HG03378 (cell line): ENCODE results near the gene TBCD.

Source experiments
- ATAC-seq: cut with Tn5 transposase; IDR thresholded peaks from one replicate; pipeline ENCODE4 v1.9.1; 2021; ENCODE audit warnings: mild to moderate bottlenecking, moderate library complexity; ENCODE audit not compliant: unreplicated experiment

The TBCD gene

DNA sequence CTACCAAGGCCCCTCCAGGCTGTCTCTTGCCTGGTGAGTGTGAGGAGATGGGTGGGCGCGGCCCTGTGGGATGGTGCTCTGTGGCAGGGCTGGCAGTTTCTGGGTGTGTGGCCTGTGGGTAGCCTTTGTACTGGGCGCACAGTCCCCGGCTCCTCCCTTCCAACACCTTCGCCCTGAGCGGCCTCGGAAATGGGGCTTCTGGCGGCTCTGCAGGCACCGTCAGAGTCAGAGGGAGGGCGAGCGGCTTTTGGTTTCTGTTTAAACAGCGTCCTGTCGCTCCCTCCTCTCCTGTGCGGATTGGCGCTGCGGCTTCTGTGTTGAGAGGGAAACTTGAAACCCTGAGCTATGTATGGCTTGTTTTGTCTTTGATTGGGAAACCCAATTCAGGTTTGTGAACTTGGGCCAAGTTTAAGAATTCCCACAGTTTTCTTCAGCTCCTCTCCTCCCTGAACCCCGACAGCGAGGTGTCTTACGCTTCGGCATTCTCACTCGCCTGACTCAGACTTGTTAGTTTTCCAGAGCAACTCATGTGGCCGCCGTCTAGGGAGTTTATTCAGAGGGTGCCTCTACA is 96.2 kb downstream of the TBCD start:
- no peak for ATAC-seq

DNA sequence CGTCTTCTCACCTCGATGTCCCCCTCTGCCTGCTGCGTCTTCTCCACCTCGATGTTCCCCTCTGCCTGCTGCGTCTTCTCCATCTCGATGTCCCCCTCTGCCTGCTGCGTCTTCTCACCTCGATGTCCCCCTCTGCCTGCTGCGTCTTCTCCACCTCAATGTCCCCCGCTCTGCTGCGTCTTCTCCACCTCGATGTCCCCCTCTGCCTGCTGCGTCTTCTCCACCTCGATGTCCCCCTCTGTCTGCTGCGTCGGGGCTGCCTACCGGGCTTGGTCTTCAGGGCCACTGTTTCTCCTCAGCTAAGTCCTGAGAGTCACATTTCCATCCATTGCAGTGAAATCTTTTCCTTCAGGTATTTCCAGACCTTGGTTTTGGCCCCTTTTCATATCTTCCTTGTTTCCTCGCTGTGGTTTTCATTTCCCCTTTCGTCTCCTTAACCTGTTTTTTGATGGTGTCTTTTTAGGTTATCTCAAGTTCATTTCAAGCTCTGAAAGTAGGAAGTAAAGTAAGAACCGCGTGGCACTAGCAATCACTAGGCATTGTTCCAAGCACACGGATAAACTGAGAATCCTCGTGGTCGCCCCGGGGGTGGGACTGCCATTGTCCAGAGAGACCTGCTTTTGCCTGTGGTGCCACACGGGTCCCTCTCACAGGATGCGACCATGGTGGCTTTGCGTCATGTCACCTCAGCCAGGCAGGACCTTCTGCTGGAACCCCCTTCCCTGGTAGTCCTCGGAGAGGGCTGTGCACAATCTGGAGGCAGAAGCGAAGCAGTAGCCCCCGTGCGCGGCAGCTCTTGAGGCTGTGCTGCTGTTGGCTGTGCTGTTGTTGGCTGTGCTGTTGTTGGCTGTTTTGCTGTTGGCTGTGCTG is 97.4 kb downstream of the TBCD start:
- ATAC-seq = no peak

DNA sequence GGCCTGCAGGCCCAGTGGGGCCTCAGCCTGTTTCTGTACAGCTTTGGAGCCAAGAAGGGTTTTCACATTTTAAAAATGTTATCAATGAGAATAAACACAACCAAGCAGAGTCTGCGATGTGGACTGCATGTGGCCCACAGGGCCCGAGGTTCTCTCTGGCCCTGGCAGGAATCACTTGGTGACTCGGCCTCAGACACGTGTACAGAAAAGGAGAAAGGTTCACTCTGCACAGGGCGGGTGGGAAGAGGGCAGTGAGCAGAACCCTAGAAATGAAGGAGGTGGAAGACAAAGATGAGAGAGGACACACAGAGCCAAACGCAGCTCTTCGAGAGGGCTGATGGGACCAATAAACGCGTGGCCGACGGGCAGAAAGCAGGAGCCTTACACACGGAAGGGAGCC is 99.5 kb downstream of the TBCD start:
- ATAC-seq = no peak

DNA sequence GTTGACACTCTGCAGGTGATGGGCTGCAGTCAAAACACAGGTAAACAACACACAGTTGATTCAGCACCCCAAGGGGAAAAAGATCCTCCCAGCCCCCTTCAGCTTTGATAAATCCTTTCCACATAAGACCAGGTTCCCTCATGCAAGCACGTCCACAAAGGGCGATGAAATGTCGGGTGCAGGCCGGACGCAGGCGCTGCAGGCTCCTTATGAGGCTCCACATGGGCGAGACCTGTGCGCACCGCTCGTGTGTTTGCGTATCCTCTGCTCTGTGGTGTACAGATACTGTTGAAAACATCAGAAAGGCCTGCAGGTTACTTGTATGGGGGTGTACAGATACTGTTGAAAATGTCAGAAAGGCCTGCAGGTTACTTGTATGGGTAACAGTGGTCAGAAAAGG is 102.4 kb downstream of the TBCD start:
- no peak for ATAC-seq

DNA sequence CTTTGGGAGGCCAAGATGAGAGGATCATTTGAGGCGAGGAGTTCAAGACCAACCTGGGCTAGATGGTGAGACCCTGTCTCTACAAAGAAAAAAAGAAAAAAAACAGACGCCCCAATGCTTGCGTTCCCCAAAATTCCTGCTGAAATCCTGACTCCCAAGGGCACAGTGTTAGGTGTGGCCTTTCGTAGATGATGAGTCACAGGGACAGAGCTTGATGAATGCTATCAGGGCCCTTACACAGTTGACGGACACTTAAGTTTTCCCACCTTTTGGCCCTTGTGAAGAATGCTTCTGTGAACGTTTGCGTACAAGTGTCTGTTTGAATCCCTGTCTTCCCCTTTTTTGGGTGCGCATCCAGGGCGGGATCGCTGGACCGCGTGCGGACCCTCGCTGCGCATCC is 104.5 kb downstream of the TBCD start:
- ATAC-seq = no peak

DNA sequence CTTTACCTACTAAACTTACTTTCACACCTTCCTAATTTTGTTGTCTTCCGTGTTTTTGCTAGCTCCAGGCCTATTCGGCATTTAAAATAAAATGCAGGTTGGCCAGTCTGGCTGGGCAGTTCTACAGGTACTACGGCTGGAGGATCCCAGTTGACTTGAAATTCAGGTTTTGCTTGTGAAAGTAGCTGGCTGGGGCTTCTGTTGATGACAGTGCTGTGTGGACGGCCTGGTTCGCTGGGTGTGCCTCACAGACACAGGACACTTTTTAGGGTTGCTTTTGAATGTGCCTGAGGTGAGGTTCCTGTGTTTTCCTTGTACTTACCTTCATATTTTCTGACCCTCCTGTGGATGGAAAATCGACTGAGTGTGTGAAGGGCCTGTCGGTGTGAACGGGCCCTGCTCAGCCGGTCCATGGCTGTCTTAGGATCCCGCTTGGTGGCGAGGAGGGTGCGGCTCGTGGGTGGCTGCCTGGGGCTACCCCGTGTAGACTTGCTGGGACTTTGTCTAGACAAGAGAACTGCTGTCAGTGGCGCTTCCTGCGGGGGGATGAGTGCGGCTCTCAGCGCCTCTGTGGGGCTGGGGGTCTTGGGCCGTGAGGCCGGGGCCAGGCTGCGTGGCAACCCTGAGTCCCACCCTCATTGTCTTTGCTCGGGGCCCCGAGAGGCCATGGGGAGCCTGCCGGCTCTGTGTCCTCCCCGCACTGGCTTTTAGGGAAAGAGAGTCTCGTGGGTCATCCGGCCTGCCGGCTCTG is 106.7 kb downstream of the TBCD start:
- no peak for ATAC-seq

DNA sequence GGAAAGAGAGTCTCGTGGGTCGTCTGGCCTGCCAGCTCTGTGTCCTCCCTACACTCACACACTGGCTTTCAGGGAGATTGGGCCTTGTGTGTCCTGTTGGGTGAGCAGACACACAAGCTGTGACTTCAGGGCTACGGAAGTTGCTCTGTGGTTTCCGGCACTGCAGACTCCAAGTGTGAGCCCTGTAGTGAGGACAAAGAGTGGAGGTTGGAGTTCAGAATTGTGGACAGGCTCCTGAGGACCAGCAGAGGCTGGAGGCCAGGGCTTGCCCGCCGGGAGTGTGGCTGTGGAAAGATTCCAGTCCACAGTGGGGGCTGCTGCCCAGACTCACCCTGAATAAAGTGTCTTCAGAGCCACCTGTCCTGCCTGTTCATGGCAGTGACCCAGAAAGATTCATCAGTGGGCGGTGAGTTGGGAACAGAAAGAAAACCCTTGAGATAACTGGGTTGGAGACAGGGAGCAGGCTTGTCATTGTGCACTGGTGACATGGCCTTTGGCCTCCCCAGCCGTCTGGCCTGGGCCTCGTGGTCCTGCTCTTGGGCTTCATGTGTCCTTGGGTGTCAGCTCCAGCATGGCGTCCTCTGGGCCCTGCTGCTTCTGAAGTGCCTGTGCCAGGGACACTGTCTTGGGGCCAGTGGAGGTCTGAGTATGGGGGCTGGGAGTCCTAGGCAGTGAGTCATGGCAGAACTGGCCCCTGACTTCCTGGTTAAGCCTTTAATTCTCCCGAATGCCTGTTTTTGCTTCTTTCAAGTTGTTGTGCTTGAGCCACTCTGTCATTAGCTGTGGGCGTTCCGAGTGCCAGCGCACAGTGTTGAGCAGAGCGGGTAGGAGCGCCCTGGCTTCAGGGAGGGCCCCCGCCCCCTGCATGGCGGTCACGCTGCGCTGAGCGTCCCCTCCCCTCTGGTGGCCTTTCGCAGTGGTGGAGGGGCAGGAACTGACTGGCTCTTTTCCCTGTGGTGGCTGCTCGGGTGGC is 107.9 kb downstream of the TBCD start:
- no peak for ATAC-seq

DNA sequence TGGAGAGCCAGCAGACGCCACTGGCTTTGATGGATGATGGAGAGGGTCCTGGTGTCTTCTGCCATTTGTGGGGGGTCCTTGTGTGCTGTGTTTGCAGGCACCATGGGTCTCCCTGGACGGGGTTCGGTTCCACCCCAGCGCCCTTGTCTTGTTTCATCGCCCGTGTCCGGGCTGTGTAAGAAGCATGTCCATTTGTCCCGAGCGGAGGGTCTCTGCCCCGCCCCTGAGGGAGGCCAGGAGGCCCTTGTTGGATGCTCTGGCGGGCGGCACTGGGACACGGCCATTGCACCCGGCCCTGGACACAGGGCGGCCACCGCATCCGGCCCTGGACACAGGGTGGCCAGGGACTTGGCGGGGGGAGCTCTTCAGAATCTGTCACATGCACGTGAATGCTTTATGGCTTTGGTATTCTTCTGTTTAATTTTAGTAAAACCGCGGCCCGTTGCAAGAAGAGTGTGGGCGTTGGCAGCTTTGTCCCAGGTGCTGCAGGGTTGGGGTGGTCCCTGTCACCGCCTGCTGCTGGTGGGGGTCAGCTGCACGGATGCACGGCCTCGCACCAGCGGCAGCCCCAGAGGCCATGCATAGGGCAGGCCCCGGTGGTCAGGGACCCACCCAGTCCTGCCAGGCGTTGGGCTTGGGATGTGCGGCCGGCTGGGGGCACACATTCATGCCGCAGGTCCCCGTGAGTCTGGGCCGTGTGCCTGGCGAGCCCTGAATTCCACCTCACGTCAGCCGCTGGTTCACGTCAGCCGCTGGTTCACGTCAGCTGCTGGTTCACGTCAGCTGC is 108.9 kb downstream of the TBCD start:
- no peak for ATAC-seq

DNA sequence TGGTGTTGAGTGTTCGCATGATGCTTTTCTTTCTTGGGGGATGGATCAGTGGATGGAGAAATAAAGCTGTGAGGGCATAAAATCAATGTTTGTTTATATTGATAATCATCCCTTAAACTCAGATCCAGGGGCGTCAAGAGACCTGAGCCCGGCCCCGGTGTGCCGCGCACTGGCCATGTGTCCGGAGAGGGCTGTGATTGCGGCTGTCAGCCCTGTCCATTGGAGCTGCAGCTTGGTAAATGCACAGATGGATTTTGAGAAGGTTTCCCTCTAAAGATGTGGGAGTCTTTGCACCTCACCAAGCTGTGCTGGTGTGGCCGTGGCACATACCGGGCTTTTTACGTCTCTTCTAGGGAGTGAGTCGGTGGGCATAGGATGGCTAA is 109.5 kb downstream of the TBCD start:
- no peak for ATAC-seq

DNA sequence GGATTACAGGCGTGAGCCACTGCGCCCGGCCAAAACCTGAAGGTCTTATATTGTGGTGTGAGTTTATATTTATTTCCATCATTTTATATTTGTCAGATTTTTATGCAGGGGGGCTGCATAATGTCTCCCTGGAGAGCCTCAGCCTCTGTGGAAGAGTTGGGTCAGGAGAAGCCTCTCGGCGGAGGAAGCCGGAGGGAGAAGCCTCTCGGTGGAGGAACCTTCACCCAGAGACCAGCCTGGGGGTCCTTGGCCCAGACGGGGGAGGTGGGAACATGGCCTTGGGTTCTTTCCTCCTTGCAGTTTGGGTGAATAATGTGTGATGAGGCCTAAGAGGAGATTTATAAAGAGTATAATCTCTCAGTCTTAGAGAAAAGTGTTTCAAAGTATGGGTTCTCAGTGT is 110.3 kb downstream of the TBCD start:
- no peak for ATAC-seq

DNA sequence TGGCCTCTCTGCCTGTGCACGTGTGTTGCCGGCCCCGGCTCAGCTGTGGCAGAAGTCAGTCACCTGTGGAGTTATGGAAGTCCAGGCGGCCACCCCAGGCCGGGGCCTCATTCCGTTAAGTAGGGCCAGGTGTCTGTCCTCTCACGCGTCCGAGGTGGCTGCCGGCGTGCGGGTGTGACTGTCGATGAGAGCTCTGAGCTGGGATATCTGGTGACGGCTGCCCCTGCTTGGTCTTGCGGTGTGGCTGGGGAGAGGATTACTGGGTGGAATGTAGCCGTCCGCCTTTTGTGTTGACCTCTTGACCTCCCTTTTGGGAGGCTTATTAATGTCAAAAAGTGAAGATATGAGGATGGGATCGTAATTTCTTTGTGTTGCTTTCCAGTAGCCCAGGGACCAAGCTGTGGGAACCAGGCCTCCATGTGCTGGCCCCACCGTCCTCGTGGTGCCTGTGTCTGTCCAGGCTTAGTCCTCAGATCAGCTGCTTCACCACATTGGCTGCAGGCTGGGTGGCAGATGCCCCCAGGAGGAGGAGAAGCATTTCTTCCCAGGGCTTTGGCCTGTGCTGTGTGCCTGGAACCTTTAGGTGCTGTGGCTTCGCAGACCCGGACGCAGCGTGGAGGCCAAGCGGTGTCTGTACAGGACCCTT is 111.0 kb downstream of the TBCD start:
- ATAC-seq = no peak

DNA sequence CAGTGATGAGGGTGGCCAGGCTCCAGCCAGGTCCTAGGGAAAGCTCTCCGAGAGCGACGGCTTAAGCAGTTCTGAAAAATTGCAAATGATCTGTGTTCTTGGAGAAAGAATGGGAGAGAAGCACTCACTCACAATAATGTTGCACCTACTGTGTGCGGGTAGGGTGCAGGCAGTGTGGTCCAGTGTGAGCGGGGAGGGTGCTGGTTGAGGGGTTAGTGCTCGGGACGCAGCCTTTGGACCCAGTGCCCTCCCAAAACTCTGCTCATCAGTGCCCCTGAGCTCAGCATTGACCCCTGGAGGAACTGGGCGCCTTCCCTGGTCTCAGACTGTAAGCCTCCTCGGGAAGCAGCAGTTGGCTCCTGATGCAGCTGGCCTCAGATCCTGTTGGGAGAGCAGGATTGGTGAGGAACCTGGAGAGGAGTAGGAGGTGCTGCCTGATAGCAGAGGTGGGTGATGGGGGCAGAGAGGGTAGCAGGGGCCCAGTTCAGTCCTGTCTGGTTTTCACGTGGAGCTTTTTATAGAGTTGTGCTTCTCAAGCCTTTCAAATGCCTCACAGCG is 111.6 kb downstream of the TBCD start:
- no peak for ATAC-seq

DNA sequence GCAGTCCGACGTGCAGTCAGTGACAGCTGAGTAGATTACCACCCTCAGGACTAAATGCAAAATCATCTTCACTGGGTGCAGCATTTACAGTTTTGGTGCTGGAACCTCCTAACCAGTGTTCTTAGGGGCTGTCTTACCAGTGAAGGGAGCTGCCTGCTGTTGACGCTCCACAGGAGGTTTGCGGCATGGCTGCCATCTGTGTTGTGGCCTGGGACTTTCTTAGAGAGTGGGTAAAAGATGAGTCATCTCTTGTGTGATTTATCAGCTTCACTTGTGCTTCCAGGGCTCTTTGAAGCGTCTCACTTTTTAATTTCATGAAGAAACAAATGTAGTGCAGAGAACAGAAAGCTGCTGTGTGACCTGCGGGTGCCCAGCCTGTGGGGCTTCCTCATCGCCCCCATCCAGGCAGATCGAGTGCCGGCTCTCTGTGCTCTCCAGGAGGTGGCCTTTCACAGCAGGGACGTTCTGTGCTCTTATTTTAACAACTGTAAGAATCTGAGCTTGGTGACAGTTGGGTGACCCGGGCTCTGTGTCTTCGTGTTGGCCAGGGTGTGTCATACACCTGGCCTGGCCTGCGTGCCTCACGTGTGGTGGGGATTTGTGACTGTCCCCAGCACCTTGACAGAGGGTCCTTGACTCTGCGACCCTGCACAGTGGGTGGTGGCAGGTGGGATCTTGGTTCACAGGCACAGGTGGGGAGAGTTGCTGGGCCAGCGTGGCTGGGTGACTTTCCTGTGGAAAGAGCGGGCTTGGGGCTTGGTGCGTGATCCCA is 112.3 kb downstream of the TBCD start:
- peak; percentile 79 for ATAC-seq

DNA sequence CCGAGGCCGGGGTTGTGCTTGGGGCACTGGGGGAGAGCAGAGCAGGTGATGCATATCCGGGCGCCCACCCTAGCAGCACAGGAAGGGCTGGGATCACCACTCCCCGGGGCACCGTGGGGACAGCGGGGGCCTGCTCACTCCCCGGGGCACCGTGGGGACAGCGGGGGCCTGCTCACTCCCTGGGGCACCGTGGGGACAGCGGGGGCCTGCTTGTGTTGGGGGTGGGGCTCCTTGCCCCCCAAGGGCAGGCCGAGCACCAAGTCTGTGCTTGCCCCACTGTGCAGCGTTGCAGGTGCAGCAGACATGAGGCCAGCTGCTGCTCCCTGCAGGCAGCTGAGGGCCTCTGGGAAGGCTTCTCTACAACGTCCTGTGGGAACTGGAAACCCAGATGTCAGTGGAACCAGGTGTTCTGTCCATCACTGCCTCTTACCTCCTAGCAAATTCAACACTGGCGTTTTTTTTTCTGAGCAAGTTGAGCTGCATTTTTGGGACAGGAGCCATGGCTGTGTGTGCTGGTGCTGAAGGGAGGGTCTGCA is 112.9 kb downstream of the TBCD start:
- ATAC-seq = no peak

DNA sequence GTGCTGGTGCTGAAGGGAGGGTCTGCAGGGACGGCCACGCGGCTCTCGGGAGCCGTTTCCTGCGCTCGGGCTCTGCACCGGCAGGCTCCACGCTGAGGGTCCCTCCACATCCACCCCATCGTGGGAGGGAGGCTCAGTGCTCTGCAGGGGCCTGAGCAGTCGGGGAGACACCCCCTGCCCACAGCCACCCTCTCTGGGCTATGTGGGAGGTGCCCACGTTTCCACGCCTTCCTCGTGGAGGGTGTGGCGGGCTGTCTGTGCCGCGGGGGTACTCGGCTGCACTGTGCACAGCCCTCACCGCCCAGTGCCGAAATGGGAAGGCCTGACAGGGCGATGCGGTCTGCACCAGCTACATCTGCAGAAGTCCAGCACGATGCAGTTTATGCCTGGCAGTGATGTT is 113.4 kb downstream of the TBCD start:
- no peak for ATAC-seq

DNA sequence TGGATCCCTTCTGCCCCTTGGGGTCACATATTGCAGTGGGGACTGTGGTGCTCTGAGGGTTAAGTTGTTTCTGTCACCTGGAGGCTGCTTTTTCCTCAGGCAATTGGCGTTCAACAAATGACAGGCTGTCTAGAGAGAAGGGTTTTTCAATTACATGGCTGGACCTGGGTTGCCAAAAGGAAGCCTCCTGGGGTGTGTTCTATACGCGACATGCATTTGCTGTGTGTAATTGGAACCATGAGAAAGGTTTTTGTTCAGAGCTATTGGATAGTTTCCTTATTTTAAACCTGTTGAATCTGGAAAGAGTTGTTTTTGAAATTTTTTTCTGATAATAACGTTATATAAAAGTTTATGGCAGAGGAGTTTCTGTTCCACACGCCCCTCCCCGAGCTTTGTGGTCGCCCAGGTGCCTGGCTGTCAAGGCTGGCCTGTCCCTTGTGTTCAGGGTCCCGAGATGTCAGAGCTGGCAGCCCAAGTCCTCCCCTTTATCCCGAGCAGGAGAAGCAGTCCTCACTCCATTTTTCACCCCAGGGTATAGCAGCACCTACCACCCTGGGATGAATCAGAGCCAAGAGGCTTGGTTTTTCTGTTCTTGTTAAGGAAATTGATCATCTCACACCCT is 114.0 kb downstream of the TBCD start:
- no peak for ATAC-seq

DNA sequence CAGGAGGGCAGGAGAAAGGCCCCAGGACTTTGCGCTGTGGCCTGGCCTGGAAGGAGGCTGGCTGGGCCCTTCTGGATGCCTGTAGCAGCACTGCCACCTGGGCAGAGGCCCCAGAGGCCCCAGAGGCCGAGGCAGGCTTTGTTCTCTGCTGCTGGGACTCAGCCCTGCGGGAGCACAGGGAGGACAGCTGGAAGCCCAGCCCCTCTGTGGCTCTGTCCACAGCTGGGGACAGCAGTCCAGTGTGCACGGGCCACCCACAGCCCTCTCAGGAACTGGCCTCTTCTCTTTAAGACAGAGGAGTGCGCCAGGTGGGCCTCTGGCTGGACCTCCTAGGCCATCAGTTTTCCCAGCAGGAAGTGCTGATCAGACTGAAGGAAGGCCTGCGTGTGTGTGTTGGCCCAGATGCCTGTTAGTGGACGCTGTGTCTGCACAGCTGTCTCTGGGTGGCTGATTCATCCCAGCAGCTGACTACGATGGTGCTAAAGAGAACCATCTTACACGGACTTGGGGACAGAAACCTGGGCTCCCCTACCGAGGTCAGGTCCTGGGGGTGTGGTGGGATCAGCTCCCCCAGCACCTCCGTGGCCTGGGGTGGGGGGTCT is 114.8 kb downstream of the TBCD start:
- no peak for ATAC-seq
